NCI-H82 treated with DMSO at 0.1 percent for 48 hours (cell line): ENCODE results near the gene CALU.

Source experiments
- DNase-seq: peaks from one replicate; lab custom pipeline; 2025; ENCODE audit not compliant: unreplicated experiment; lab: John Stamatoyannopoulos, UW

CALU gene

GRCh38 chr7:128724743-128725142 lies 14.4 kb upstream of the CALU start:
- no peak for DNase-seq

- no peak for DNase-seq
Observed at GRCh38 chr7:128725531-128725930, 13.6 kb upstream of the CALU start.

- no peak for DNase-seq
Observed at GRCh38 chr7:128726059-128726736, 13.0 kb upstream of the CALU start.

GRCh38 chr7:128726737-128727072 lies 12.5 kb upstream of the CALU start:
- no peak for DNase-seq

- no peak for DNase-seq
Observed at GRCh38 chr7:128727239-128727638, 11.9 kb upstream of the CALU start.

- no peak for DNase-seq
Observed at GRCh38 chr7:128728598-128728997, 10.6 kb upstream of the CALU start.

- DNase-seq: no peak
Observed at GRCh38 chr7:128729494-128729893, 9.7 kb upstream of the CALU start.

- DNase-seq: no peak
Observed at GRCh38 chr7:128731184-128731583, 8.0 kb upstream of the CALU start.

GRCh38 chr7:128732521-128733277 lies 6.5 kb upstream of the CALU start:
- DNase-seq: no peak

GRCh38 chr7:128733278-128733645 lies 5.9 kb upstream of the CALU start:
- no peak for DNase-seq

- no peak for DNase-seq
Observed at GRCh38 chr7:128734890-128735289, 4.3 kb upstream of the CALU start.

- no peak for DNase-seq
Observed at GRCh38 chr7:128735436-128735835, 3.7 kb upstream of the CALU start.

GRCh38 chr7:128737441-128737840 lies 1.7 kb upstream of the CALU start:
- no peak for DNase-seq

- no peak for DNase-seq
Observed at GRCh38 chr7:128737867-128738385, 1.2 kb upstream of the CALU start.

GRCh38 chr7:128738570-128739047 lies 550 bp upstream of the CALU start:
- DNase-seq: no peak

- no peak for DNase-seq
Observed at GRCh38 chr7:128739990-128740682, 977 bp downstream of the CALU start.

- no peak for DNase-seq
Observed at GRCh38 chr7:128740996-128741395, 1.8 kb downstream of the CALU start.

- DNase-seq: no peak
Observed at GRCh38 chr7:128741491-128741890, 2.3 kb downstream of the CALU start.

- DNase-seq: no peak
Observed at GRCh38 chr7:128742206-128742605, 3.0 kb downstream of the CALU start.

GRCh38 chr7:128743112-128743772 lies 4.1 kb downstream of the CALU start:
- DNase-seq: no peak

GRCh38 chr7:128744366-128744905 lies 5.3 kb downstream of the CALU start:
- no peak for DNase-seq
